ENCODE data around the gene COX7A1. TPM values are rescaled to one million over a fixed set of nuclear protein-coding genes. Genes with fewer than 3 reads are reported as not detected.
"Not testable (repeated sequence)": the region's sequence is repeated elsewhere in the genome, so short reads cannot be mapped to it uniquely, and the experiment has no call there.

The COX7A1 gene
- total RNA-seq, 1 experiment from 2014 or later: not detected

GRCh38 chr19:36196249-36196648 is 44.0 kb upstream of the COX7A1 start:
- Histone ChIP-seq H3K36me3 (ENCODE audit: low read depth) (no peaks in the 10 kb centered on the region), H3K9me3 (ENCODE audit: insufficient read depth, low read depth) (no peaks in the 10 kb centered on the region), H2AFZ (no peak overlapping the region), H3K4me2 (no peak overlapping the region), H3K27ac (no peak overlapping the region), H3K9me2 (ENCODE audit: insufficient read depth) (no peaks in the 10 kb centered on the region), H3F3A (ENCODE audit: insufficient read depth, low read depth) (no peaks in the 10 kb centered on the region), H3K27me3 (ENCODE audit: insufficient read depth, low read depth) (no peaks in the 10 kb centered on the region), H3K4me1 (replicated peaks; ENCODE audit: insufficient read depth) (no peaks in the 10 kb centered on the region), H3K79me2 (ENCODE audit: low read depth) (no peaks in the 10 kb centered on the region), H4K20me1 (ENCODE audit: insufficient read depth) (no peaks in the 10 kb centered on the region), H3K4me3 (no peak overlapping the region)
- DNase-seq: no peak
- ChIA-PET POLR2A (ENCODE audit: unreplicated experiment) (no interaction called here), CTCF (no interaction called here)
- no peak for TF ChIP-seq CTCF (conservative IDR thresholded peaks at IDR 0.05)
- TF ChIP-seq EZH2 (IDR thresholded peaks at IDR 0.05; ENCODE audit: low read depth): no peak
- no TSS peak for BruUV-seq (replicated peaks)
- intact Hi-C loops (cut with micrococcal nuclease; ENCODE audit: unreplicated experiment): no loop called here

- H4K20me1 ChIP-seq (ENCODE audit: insufficient read depth); POLR2A ChIA-PET (ENCODE audit: unreplicated experiment); H3K4me2 ChIP-seq; intact Hi-C loops (cut with micrococcal nuclease; ENCODE audit: unreplicated experiment); H3F3A ChIP-seq (ENCODE audit: insufficient read depth, low read depth); H3K79me2 ChIP-seq (ENCODE audit: low read depth); H3K27me3 ChIP-seq (ENCODE audit: insufficient read depth, low read depth); H3K27ac ChIP-seq; H3K4me1 ChIP-seq (replicated peaks; ENCODE audit: insufficient read depth); BruUV-seq (replicated peaks); H3K9me2 ChIP-seq (ENCODE audit: insufficient read depth); H3K9me3 ChIP-seq (ENCODE audit: insufficient read depth, low read depth); DNase-seq; H3K4me3 ChIP-seq; CTCF ChIA-PET; H3K36me3 ChIP-seq (ENCODE audit: low read depth); H2AFZ ChIP-seq: not testable (repeated sequence)
Observed at GRCh38 chr19:36186722-36187121, 34.5 kb upstream of the COX7A1 start.

- TF ChIP-seq CTCF (conservative IDR thresholded peaks at IDR 0.05): no peak
- no peak for TF ChIP-seq EZH2 (IDR thresholded peaks at IDR 0.05; ENCODE audit: low read depth)
- intact Hi-C loops (cut with micrococcal nuclease; ENCODE audit: unreplicated experiment): no loop called here
- H3K27me3 ChIP-seq (ENCODE audit: insufficient read depth, low read depth): no peaks in the 10 kb centered on the region
- H3K9me3 ChIP-seq (ENCODE audit: insufficient read depth, low read depth): no peaks in the 10 kb centered on the region
- H3K4me2 ChIP-seq: no peak overlapping the region
- no peak overlapping the region for H2AFZ ChIP-seq
- H4K20me1 ChIP-seq (ENCODE audit: insufficient read depth): no peaks in the 10 kb centered on the region
- 0 out of 2 replicates have a peak, but pooled peaks cover 5% of the 10 kb centered on the region for H3K36me3 ChIP-seq (ENCODE audit: low read depth)
- no peaks in the 10 kb centered on the region for H3K4me1 ChIP-seq (replicated peaks; ENCODE audit: insufficient read depth)
- no peak overlapping the region for H3K27ac ChIP-seq
- no peak overlapping the region for H3K4me3 ChIP-seq
- POLR2A ChIA-PET (ENCODE audit: unreplicated experiment): interaction anchor here (0.6 to 0.7 kb wide), 2 partner anchors 22 to 55 kb away, joined by 3 to 4 read pairs; no protein-coding TSS in a partner anchor
- no peaks in the 10 kb centered on the region for H3K79me2 ChIP-seq (ENCODE audit: low read depth)
- H3K9me2 ChIP-seq (ENCODE audit: insufficient read depth): no peaks in the 10 kb centered on the region
- DNase-seq: no peak
- H3F3A ChIP-seq (ENCODE audit: insufficient read depth, low read depth): no peaks in the 10 kb centered on the region
- CTCF ChIA-PET: no interaction called here
- BruUV-seq (replicated peaks): TSS peak; percentile 34
Observed at GRCh38 chr19:36183245-36183628, 31.0 kb upstream of the COX7A1 start.

- Histone ChIP-seq H2AFZ (no peak overlapping the region), H3K27ac (no peak overlapping the region), H3K79me2 (ENCODE audit: low read depth) (no peaks in the 10 kb centered on the region), H4K20me1 (ENCODE audit: insufficient read depth) (no peaks in the 10 kb centered on the region), H3K36me3 (ENCODE audit: low read depth) (0 out of 2 replicates have a peak, but pooled peaks cover 5% of the 10 kb centered on the region), H3K9me3 (ENCODE audit: insufficient read depth, low read depth) (no peaks in the 10 kb centered on the region), H3K27me3 (ENCODE audit: insufficient read depth, low read depth) (no peaks in the 10 kb centered on the region), H3K4me3 (no peak overlapping the region), H3K9me2 (ENCODE audit: insufficient read depth) (no peaks in the 10 kb centered on the region), H3K4me1 (replicated peaks; ENCODE audit: insufficient read depth) (no peaks in the 10 kb centered on the region), H3K4me2 (no peak overlapping the region), H3F3A (ENCODE audit: insufficient read depth, low read depth) (no peaks in the 10 kb centered on the region)
- DNase-seq: peak; percentile 29 to 64
- POLR2A ChIA-PET (ENCODE audit: unreplicated experiment): interaction anchor here (0.6 to 0.7 kb wide), 4 partner anchors 22 to 169 kb away, joined by 3 to 8 read pairs (median 4); partner anchors contain the start of genes ALKBH6 and CAPNS1
- BruUV-seq (replicated peaks): no TSS peak
- intact Hi-C loops (cut with micrococcal nuclease; ENCODE audit: unreplicated experiment): no loop called here
- CTCF ChIA-PET: no interaction called here
- TF ChIP-seq CTCF (conservative IDR thresholded peaks at IDR 0.05): no peak
- TF ChIP-seq EZH2 (IDR thresholded peaks at IDR 0.05; ENCODE audit: low read depth): no peak
Observed at GRCh38 chr19:36182612-36183244, 30.5 kb upstream of the COX7A1 start.

GRCh38 chr19:36179077-36179476 is 26.8 kb upstream of the COX7A1 start:
- POLR2A ChIA-PET (ENCODE audit: unreplicated experiment); H3K27me3 ChIP-seq (ENCODE audit: insufficient read depth, low read depth); H3K9me3 ChIP-seq (ENCODE audit: insufficient read depth, low read depth); H4K20me1 ChIP-seq (ENCODE audit: insufficient read depth); H3K9me2 ChIP-seq (ENCODE audit: insufficient read depth); H3K27ac ChIP-seq; CTCF ChIA-PET; H3K36me3 ChIP-seq (ENCODE audit: low read depth); H3F3A ChIP-seq (ENCODE audit: insufficient read depth, low read depth); BruUV-seq (replicated peaks); H3K4me1 ChIP-seq (replicated peaks; ENCODE audit: insufficient read depth); DNase-seq; H3K4me2 ChIP-seq; H3K4me3 ChIP-seq; H3K79me2 ChIP-seq (ENCODE audit: low read depth); intact Hi-C loops (cut with micrococcal nuclease; ENCODE audit: unreplicated experiment); H2AFZ ChIP-seq: not testable (repeated sequence)

All from PC-9 (cell line).